SU-DHL-6 (cell line): ENCODE data around the gene ALDH18A1.

Experiments
- EZH2phosphoT487 ChIP-seq: fragments of 200-600 bp; sonication (generic), shearing (Covaris generic); conservative IDR thresholded peaks from 2 replicates; pipeline ENCODE4 v1.6.1; 2018; ENCODE audit warnings: mild to moderate bottlenecking, antibody characterized with exemption, low read length, moderate library complexity, mixed read lengths
- TF ChIP-seq, protein P1 (sequence below): fragments of 200-600 bp; sonication (generic); IDR thresholded peaks from one replicate; pipeline ENCODE4 v1.5.1; 2017; ENCODE audit warnings: antibody characterized with exemption, mild to moderate bottlenecking, low read length, moderate library complexity; ENCODE audit not compliant: insufficient read depth, poor library complexity, severe bottlenecking

DNA sequence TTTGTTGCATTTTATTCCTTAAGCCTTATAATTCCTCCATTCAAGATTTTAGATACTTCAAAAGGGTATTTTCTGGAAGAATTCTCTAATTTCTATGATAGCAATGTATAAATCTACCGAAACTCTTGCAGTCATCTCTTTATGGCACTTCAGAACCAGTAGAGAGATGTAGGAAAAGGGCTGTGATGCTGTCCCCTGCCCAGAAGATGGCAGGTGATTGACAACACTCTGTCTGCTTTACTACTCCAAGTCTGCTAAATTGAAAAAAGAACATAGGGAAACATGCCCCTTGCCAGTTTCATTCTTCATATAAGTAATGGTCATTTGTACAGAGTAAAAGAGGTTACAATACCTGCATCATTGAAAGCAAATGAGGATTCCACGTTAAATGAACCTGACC, 32.1 kb upstream of the ALDH18A1 start:
- TF ChIP-seq, protein P1, sequence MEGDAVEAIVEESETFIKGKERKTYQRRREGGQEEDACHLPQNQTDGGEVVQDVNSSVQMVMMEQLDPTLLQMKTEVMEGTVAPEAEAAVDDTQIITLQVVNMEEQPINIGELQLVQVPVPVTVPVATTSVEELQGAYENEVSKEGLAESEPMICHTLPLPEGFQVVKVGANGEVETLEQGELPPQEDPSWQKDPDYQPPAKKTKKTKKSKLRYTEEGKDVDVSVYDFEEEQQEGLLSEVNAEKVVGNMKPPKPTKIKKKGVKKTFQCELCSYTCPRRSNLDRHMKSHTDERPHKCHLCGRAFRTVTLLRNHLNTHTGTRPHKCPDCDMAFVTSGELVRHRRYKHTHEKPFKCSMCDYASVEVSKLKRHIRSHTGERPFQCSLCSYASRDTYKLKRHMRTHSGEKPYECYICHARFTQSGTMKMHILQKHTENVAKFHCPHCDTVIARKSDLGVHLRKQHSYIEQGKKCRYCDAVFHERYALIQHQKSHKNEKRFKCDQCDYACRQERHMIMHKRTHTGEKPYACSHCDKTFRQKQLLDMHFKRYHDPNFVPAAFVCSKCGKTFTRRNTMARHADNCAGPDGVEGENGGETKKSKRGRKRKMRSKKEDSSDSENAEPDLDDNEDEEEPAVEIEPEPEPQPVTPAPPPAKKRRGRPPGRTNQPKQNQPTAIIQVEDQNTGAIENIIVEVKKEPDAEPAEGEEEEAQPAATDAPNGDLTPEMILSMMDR = no peak
- no peak for TF ChIP-seq EZH2phosphoT487
